Brain pericyte (primary cell): ENCODE results near the gene ARHGEF18.
"Not testable (repeated sequence)": the region's sequence is repeated elsewhere in the genome, so short reads cannot be mapped to it uniquely, and the experiment has no call there.

Source experiments
- DNase-seq: peaks from one replicate; pipeline ENCODE4 v3.0.0-alpha.2; 2012; ENCODE audit warnings: low read depth, low spot score

ARHGEF18 gene

DNA sequence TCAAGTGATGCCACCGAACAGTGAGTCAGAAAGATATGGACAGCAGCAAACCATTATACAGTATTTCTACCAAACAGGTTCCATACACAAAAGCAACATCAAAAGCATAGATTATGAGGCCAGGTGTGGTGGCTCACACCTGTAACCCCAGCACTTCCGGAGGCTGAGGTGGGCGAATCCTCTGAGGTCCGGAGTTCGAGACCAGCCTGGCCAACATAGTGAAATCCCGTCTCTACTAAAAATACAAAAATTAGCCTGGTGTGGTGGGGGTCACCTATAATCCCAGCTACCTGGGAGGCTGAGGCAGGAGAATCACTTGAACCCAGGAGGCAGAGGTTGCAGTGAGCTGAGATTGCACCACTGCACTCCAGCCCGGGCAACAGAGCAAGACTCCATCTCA lies 1.7 kb upstream of the ARHGEF18 start:
- DNase-seq = not testable (repeated sequence)

DNA sequence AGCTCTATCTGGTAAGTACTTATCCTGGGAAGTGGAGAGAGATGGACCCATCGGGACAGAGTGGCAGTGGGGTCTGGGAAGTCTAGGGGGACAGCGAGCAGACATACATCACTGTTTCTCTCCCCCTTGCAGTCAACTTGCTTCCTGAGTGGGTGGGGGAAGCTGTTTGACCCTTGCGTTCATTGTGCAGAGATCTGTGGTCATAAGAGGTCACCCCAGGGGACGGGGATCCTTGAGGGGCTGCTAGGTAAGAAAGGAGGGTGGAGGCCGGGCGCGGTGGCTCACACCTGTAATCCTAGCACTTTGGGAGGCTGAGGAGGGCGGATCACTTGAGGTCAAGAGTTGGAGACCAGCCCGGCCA lies 474 bp downstream of the ARHGEF18 start:
- no peak for DNase-seq

GRCh38 chr19:7349961-7350711 lies 1.4 kb downstream of the ARHGEF18 start:
- no peak for DNase-seq

DNA sequence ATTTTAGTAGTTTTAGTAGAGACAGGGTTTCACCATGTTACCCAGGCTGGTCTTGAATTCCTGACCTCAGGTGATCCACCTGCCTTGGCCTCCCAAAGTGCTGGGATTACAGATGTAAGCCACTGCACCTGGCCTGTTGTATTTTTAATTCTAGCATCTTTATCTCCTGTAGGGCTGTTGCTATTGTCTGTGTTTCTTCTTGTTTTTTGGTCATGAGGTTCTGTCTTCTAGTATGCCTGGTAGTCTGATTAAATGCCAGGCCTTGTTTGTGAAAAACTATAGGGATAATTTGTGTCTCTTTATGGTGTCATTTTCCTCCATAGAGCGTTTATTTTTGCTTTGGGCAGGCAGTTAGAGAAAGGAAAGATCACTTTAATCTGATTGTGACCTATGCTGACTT lies 3.1 kb downstream of the ARHGEF18 start:
- no peak for DNase-seq

DNA sequence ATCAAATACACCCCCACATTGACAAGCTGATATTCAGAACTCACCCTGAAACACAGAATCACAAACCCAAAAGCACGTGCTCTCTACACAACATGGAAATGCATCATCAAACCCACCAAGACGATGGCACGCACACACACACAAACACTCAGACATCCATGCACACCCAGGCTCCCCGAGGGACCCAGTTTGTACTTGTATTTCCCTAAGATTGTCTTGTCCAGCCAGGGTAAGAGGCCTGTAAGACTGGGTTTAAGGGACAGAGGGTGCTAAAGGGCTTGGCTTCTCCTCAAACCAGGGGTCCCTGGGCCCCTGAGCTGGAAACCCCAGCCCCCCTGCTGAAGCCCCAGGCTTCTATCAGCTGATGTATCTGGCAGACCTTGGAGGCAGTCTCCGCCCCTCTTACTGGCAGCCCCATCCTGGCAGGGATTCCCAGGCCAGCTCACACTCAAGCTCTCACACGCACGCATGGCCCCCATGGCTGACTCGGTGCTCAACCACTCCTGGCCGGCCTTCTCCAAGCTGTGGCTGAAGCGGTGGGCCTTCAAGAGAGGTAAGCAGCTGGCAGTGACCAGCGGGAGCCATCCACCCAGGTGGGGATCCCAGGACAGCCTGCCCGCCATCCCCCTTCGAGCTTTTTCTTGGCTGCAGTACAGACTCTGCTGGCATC lies 6.5 kb downstream of the ARHGEF18 start:
- no peak for DNase-seq

DNA sequence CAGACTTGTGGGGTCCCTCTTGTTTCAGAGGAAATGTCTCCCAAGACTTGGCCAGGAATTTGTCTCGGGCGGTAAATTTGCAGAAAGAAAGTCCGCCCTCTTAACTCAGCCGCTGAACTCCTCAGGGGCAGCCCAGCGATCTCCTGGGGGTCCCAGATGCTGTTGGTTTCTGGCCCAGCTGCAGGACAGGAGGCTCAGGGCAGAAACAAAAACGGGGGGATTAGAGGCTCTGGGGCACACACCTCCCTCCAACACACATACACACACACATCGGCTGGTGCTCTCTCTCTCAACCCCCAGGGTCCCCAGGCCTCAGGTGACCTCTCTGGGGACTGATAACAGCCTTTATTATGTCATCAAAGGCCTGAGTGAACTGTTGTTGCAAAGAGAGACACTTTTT lies 7.1 kb downstream of the ARHGEF18 start:
- DNase-seq = no peak

- DNase-seq = no peak
Measured at GRCh38 chr19:7356899-7357627, 8.3 kb downstream of the ARHGEF18 start.

- DNase-seq = no peak
Measured at GRCh38 chr19:7358102-7358597, 9.4 kb downstream of the ARHGEF18 start.

- no peak for DNase-seq
Measured at GRCh38 chr19:7360393-7360984, 11.8 kb downstream of the ARHGEF18 start.

DNA sequence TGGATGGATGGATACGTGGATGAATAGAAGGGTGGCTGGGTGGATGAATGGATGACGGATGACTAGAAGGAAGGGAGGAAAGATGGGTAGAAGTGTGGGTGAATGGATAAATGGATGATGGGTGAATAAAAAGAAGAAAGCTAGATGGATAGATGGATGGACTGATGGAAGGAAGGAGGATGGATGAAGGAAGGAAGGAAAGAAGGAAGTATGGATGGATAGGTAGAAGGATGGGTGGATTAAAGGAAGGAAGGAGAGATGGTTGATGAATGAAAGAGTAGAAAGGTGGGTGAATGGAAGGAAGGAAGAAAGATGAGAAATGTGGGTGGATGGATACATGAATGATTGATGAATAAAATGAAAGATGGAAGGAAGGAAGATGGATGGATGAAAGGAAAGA lies 14.5 kb downstream of the ARHGEF18 start:
- DNase-seq = no peak

- no peak for DNase-seq
Measured at GRCh38 chr19:7366701-7367420, 18.1 kb downstream of the ARHGEF18 start.

- DNase-seq = no peak
Measured at GRCh38 chr19:7368456-7368855, 19.7 kb downstream of the ARHGEF18 start.

- DNase-seq = not testable (repeated sequence)
Measured at GRCh38 chr19:7368866-7369265, 20.1 kb downstream of the ARHGEF18 start.

GRCh38 chr19:7370546-7370945 lies 21.8 kb downstream of the ARHGEF18 start:
- DNase-seq = no peak

- no peak for DNase-seq
Measured at GRCh38 chr19:7371001-7371400, 22.3 kb downstream of the ARHGEF18 start.

GRCh38 chr19:7372810-7373209 lies 24.1 kb downstream of the ARHGEF18 start:
- no peak for DNase-seq

DNA sequence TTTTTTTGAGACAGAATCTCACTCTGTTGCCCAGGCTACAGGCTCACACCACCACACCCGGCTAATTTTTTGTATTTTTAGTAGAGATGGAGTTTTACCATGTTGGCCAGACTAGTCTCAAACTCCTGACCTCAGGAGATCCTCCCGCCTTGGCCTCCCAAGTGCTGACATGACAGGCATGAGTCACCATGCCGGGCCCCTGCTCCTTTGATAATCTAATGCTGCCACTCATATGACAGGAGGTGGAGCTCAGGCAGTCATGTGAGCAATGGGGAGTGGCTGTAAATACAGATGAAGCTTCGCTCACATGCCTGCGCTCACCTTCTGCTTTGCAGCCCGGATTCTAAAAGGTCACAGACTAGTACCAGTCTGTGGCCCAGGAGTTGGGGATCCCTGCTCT lies 25.1 kb downstream of the ARHGEF18 start:
- no peak for DNase-seq

DNA sequence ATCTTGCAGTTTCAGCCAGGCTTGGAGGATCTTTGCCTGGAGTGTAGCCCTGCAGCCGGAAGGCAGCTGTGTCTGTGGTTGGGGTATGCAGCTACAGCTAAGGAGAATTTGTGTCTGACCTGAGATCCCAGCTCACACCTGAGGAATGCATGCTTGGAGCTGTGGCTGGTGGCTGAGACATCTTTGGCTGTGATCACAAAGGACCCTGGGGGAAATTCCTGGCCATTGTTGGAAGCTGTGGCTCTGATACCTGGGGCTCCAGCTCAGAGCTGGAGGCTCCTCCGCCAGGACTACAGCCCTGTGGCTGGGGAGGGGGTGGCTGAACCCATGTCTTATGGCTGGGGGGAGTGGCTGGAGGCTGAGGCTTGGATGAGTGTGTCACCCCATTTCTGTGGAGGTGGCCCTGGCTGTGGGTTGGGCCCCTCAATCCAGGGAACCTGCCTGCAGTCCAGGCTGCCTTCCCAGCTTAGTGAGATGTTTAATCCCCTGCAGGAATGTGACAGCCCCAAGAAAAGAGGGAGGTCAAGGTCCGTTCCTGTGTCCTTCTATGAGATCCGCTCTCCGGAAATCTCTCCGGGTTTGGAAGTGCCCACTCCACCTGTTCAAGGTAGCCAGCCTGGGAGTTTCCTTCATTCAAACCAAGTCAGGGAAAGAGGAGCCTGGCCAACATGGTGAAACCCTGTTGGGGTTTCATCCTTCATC lies 27.6 kb downstream of the ARHGEF18 start:
- DNase-seq = no peak

GRCh38 chr19:7377196-7377595 lies 28.5 kb downstream of the ARHGEF18 start:
- no peak for DNase-seq

DNA sequence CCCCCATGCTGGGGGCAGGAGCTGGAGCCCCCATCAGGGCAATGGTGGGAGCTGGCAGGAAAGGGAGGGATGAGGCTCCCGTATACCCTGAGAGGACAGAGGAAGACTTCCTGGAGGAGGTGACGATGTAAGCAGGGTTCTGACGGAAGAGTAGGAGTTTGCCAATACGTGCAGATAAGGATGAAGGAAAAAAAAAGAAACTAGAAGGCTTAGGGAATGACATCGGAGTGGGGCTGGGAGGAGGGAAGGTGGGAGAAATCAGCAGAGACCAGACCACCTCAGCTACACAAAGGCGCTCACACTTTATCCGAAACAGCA lies 32.3 kb downstream of the ARHGEF18 start:
- no peak for DNase-seq

GRCh38 chr19:7382694-7383093 lies 34.0 kb downstream of the ARHGEF18 start:
- DNase-seq = no peak
